ENCODE data around the gene SENP8.
"Not testable (repeated sequence)": the region's sequence is repeated elsewhere in the genome, so short reads cannot be mapped to it uniquely, and the experiment has no call there.

The SENP8 gene

DNA sequence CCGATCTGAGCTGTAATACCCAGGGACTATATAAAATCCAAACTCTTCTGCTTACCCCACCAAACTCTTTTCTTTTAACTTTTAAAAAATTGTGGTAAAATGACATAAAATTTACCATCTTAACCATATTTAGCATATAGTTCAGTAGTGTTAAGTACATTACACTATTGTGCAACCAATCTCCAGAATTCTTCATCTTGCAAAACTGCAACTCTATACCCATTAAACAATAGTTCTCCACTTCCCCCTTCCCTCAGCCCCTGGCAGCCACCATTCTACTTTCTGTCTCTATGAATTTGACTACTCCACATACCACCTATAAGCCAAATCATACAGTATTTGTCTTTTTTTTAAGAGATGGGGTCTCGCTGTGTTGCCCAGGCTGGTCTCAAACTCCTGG lies 38.7 kb downstream of the SENP8 start:
- no peak for DNase-seq

DNA sequence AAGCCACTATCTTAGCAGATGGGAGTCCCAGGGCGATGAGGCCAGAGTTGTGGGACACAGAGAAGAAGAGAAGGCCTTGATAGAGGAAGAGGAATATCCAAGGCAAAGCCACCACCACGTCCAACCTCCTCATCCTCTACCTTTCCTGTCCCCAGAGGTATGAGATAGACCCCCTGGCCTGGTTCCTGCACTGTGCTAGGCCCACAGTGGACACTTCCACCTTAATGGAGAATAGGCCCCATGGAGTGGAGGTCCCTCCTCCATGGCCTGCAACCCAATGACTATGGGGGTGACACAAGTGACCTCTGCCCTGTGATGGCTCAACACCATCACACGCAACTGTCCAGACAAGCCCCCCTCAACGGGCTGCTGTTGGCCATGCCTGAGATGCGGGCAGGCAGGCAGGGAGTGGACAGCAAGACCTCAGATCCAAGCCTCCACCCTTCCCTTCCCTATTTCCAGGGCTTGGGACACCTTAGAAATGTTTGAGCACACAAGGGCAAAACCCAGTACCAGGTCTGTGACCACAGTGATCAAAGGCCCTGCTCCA lies 42.6 kb downstream of the SENP8 start:
- no peak for DNase-seq

DNA sequence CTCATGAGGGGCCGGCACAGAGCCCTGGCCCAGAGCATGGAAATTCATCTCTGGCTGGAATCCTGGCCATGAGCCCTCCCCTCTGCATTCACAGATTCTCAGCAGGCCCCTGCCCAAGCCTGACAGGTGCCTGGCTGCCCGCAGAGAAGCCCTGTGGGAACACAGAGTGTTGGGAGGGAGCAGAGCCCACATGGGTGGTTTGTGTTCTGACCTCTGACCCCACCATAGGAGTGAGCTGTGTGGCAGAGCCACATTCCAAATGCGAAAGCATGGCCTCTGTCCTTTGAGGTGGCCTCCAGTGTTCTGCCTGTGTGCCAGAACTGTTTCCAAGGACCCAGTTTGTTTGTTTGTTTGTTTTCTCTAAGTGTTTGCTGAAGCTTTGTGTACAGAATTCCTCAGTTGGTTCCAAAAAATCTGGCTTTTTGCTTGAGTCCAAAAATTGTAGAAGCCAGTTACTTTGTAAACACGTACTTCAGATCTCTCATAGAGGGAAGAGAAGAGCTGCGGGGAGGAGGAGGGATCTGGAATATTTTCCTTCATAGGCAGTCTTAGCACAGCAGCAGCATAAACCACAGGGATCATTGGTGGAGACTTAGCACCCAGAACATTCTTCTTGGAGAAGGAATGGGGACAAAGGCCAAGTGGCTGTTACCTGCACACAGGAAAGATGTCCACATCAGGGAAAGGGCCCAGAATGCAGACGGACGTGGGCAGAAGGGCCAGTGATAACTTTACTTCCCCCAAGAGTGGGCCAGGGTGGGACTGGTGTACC lies 43.3 kb downstream of the SENP8 start:
- DNase-seq: no peak

DNA sequence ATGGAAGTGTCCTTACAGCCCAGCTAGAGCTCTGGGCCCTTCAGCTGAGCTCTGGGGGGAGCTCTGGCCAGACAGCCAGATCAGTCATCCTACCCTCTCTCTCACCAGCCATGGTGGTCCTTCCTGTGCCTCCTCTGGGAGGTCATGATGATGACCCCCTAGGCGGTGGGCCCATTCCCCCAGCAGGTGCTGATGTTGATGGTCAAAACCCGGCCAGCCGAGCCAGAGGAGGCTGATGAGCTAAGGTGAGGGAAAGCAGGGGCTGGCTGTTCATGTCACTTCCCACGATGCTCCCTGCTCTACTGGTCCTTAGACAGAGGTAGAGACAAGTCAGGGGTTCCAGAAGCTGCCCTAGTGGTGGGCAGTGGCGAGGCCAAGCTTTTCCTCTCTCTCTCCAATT lies 44.4 kb downstream of the SENP8 start:
- no peak for DNase-seq

DNA sequence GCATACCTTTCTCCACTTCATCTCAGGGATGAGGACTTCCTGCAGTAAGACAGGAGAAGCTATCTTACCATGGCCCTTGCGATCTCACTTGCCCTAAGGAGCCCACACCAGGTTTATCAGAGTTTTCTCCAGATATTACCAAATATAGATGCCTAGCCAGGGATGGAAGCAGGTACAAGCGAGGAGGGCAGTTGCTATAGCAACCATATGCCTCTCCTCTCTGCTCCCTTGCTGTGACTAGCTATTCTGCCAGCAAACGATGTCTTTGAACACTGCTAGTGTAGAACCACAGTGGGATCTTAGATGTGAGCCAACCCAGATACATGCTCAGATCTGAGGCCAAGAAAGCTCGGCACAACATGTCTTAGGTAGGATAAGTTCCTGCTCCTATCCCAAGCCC lies 45.5 kb downstream of the SENP8 start:
- no peak for DNase-seq

DNA sequence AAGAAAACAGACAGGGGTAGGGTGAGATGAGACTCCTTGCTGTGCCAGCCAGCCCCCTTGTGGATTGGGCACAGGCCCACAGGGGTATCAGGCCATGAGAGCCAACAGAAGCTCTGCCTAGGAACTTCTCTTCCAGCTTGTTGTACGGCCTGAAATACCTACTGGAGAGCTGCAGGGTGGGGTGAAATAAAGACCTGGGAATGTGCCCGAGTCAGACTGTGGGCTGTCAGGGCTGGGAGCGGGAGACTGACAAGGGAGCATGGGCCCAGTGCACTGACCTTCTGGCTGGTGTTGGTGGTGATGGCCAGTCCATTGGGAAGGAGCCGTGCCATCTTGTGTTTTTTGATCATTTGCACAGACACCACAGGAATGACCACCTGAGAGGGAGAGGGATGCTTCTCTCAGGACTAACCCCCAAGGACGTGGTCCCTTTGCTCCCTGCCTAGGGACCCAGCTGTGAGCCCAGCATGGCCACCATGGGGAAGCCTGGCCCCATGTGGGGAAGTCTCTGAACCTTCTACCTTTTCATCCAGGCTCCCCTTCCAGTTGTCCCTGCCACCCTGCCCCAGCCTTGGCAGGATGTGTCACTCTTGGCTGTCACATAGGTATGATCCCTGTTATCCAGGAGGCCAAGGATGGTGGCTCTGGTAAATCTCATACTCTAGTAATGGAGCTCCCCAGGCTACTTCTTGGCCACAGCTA lies 48.7 kb downstream of the SENP8 start:
- DNase-seq: no peak

DNA sequence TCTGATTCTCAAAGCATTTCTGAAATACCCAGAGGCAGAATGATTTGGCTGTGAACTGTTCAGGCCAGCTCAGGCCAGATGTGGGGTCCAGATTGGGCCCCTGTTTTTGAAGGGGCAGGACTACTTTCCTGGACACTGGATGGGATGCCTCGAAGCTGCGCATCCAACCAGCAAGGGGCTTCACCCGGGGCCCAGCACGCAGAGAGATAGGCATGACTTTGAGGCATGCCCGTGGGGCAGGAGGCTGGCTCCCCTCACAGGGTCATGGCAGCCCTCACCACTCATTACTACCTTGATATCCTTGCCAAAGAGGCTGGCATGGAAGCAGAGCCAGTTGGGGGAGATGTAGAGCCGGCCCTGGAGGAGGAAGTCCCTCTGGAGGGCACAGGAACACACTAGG lies 49.2 kb downstream of the SENP8 start:
- DNase-seq: no peak

DNA sequence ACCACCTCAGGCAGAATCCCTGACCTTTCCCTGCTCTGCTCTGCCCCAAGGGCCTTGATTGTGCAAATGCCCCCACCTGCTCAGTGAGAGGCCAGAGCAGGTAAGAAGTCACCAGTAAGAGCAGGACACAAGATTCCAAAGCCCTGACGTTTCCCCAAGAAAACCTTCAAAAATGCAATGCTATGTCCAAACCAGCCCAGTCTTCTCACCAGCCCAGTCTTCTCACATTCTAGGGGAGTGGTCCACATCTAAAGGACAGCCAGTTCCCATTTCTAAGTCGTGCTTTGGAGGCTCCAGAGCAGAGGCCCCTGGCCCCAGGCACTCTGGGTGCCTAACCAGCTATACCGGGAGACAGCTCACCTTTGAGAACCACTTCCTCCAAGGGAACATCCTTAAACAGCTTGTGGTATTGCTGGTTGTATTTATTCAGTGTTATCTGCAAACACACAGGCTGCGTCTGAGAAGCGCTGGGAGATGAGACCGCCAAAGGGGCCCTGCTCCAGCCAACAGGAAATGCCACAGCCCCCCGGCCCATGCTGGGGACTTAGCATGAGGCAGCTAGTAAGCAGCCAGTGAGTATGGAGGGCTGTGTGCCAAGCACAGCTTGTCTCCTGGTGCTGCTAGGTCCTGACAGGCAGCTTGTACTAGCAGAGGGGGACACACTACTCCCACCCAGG lies 50.1 kb downstream of the SENP8 start:
- DNase-seq: no peak

DNA sequence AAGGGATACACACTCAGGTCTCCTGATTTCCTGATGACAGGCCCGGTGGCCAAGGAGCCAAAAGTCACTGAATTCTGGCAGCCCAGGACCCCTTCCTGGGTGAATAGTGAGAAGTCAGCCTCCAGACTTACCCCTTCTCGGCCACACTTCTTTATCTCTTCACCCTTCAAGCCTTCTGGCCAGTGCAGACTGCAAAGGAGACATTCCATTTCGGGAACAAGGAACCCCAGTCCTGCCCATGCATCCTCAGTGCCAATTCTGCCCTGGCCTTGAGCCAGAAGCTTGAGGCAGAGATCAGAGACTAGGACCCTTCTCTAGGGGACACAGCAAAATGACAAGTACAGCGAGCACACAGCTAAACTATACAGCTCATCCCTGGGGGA lies 50.6 kb downstream of the SENP8 start:
- DNase-seq: no peak

DNA sequence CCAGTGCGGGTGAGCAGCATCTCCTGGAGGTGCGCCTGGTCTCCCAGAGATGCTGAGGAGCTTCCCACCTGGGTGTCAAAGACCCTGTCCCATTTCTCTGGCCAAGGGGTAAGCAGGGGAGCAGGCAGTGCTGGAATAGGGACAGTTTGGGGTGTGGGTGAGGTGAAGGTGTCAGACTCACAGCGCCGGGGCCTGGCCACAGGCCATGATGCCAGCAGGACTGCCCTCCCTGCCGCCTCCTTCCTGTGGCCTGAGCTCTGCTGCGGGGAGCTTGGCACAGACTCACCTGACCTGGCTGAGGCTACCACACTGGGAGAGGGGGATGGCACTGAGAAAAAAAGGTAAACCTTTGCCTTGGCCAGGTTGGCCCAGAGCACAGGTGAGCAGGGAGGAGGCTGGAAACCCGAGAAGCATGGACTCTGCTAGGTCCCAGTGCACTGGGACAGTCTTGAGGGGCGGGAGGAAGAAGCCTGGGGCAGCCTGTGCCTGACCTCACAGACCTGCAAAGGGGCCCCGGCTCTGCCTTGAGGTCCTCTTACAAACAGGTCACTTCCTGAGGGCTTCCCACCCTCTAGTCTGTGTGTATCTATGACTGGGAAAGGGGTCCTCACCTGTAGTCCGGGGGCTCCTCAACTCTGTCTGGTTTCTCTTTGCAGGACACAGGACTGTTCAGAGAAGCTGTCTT lies 51.2 kb downstream of the SENP8 start:
- no peak for DNase-seq

DNA sequence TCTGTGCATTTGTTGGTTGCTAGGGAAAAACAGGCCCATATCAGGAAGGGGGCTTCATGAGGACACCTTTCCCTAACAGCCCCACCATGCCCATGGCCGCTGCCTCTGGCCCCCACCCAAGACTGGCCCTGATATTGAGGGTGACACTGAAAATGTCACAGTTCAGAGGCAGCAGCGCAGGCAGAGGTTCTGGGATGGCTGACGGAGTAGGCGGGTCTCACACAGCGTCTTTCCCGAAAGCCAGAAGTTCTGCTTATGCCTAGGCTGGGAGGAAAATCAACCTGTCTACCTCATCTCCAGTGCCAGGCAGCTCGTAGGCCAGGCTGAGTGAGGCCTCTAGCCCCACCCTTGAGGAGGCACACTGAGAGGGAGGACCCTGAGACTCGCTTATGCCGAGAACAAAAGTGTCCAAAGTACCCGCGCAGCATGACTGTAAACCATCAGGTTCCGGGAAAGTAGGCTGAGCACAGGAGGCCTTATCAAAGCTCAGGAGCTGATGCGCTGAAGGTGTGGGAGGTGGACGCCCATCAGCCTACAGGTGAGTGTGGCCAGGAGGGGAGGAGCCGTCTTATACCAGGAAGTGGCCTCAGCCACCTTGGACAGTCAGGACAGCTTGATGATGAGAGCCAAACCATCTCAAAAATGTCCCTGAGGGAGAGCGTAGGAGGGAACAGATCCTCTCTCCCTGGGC lies 51.9 kb downstream of the SENP8 start:
- DNase-seq: no peak

DNA sequence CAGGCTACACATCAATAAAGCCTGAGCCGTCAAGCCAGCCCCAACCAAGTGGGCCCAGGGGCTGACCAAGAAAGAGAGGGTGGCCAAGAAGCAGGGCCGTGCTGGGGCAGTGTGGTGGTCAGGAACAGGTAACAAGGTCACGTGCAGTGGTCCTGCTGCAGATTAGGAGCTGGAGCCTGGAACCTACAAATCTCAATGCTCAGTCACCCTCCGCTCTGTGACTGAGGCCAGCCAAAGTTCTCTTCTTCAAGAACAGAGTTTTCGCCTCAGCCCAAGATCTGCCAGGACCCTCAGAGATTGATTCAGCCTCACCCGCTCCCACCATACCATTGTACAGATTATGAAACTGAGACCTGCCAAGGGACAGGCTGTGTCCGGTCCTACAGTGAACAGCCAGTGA lies 52.5 kb downstream of the SENP8 start:
- DNase-seq: no peak

DNA sequence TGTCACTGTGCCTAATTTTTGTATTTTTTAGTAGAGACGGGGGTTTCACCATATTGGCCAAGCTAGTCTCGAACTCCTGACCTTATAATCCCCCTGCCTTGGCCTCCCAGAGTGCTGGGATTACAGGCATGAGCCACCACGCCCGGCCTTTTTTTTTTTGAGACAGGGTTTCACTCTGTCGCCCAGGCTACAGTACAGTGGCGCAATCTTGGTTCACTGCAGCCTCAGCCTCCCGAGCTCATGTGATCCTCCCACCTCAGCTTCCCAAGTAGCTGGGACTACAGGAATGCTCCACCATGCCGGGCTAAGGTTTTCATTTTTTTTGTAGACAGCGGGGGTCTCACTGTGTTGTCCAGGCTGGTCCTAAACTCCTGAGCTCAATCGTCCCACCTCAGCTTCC lies 53.8 kb downstream of the SENP8 start:
- not testable (repeated sequence) for DNase-seq

DNA sequence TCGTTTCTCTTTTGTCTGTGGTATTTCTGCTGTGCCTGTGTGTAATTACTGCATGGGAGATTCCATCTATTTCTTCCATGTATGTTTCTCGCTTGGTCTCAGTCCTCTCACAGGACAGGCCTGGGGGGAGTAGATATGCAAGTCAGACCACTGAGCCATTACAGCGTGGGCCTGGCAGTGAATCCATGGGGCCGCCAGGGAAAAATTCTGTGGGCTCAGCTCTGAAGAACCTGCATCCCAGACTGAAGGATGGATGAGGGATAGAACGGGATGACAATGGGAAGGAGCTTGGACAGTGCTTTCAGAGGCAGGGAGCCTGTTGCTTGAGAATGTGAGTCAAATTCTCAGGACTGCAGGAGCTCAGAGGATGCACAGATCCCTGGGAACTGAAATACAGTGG lies 54.6 kb downstream of the SENP8 start:
- DNase-seq: no peak

DNA sequence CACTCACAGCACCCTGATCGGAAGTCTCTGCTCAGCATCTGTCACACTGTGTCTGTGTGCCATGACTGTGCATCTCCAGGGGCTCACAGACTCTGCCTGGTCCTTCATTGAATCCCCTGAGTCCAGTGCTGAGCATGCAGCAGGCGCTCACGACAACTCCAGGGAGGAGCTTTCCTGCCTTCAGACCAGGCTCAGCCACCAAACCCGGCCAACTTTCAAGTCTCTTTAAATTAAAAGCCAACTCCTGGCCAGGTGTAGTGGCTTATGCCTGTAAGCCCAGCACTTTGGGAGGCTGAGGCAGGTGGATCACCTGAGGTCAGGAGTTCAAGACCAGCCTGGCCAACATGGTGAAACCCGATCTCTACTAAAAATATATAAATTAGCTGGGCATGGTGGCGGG lies 55.2 kb downstream of the SENP8 start:
- no peak for DNase-seq

DNA sequence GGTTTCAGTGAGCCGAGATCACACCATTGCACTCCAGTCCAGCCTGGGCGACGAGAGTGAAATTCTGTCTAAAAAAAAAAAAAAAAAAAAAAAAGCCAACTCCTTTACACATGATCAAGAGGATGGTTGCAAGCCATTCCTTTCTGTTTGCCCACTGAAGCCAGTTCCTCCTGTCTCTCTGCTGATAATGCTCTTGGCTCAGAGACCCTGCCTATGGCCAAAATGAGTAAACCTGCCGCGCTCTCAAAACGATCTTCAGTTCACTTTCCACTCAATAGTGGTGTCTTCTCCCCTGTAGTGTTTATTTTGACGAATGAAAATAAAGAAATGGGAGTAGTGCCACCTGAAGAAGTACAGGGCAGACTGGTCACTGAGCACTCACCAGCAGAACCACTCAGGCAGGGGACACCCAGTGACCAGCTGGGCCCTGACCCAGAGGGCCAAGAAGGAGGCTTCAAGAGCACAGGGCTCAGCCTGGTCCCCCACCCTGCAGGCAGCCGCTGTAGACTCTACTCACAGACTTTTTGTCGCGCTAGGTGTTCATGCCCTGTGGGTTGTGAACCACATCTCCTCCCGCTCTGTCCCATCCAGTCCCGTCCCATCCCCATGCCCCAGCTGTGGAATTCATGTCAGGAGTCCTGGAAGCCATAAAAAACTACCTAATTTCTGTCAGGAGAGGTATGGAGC lies 55.8 kb downstream of the SENP8 start:
- no peak for DNase-seq

DNA sequence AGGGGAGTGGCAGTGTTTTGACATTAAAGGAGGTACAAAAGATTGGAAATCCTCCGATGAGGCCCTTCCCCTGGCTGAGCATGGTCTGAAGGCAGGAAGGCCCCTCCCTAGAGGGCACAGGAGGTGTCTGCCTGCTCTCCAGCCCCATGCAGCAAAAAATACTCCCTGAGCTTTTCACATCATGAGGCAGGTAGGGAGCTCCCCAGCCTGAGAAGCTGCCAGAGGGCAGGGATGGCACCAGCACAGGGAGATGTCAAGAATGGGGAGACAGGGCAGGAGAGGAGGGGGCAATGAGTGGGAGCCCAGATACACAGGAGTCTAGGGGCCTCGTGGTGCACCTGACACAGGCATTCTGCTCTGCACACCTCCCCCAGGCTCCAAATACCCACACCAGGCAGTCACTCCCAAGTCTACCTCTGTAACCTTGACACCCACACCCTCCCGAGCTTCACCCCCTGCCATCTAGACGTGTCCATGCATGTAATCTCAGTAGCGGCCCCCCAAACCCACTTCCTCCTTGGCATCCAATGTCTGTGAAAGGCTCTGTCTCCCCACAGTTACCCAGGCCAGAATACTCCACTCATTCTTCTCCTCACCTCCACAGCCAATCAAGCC lies 56.5 kb downstream of the SENP8 start:
- DNase-seq: no peak

DNA sequence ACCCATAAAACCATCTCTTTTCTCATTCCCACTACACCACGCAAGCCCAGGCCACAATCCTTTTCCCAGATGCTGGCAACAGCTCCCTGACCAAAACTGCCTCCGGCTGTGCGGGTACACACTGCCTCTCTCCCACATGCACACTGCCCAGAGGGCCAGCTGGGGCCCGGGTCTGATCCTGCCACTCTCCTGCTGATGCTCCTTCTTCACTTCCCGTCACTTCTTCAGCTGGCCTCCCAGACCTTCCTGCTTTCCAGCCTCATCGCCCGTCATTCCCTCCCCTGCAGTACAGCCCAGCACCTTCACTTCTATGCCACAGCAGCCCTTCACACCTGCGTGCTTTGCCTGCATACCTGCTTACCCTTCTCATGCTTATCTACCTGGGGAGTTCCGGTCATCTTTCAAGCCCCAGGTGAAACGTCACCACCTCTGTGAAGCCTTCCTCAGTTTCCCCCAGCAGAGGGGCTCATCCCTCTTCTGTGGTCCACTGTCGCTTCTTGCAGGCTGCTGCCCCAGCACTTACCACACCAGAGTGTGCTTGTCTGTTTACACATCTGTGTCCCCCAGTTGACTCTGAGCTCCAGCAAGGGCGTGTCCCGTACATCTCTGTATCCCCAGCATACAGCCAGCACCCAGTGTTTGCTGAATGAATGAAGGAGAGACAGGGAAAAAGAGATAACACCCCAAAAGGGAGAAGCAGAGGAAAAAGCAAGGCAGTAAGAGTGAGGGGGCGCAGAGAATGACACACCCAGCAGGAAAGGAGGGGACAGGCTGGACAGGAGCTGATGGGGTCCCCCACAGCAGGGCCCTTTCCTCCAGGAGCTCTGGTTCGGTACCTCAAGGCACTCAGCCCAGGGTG lies 57.2 kb downstream of the SENP8 start:
- DNase-seq: no peak

DNA sequence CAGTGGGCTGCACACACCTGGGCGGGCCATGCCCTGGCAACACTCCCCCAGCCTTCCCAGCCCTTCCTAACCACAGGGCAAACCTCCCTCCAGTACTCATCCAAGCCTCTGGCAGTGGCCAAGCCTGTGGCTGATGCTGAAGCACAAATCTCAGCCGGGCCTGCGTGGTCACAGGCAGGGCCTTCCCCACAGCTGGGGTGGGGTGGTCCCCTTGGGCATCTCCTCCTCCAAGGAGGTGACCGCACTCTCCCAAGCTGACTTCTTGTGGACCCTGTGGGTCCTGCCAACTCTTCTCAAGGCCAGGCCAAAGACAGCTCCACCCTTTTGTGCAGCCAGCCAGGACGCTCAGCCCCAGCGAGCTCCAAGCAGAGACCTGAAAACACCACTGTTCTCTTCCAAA lies 58.0 kb downstream of the SENP8 start:
- no peak for DNase-seq

DNA sequence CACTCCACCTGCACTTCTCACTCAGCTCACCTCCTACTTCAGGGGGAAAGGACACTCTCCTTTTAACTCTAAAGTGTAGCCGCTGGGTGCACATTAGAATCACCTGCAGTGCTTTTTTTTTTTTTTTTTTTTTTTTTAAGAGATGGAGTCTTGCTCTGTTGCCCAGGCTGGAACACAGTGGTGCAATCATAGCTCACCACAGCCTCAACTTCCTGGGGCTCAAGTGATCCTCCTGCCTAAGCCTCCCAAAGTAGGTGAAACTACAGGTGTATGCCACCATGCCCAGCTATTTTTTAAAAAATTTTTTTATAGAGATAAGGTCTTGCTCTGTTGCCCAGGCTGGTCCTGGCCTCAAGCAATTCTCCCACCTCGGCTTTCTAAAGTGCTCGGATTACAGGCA lies 58.5 kb downstream of the SENP8 start:
- no peak for DNase-seq
